NCI-H187 treated with DMSO at 0.1 percent for 48 hours (cell line): Measurements from ENCODE around the gene VDAC2.

Source experiments
- DNase-seq: peaks from one replicate; lab custom pipeline; 2025; lab: John Stamatoyannopoulos, UW

The VDAC2 gene

DNA sequence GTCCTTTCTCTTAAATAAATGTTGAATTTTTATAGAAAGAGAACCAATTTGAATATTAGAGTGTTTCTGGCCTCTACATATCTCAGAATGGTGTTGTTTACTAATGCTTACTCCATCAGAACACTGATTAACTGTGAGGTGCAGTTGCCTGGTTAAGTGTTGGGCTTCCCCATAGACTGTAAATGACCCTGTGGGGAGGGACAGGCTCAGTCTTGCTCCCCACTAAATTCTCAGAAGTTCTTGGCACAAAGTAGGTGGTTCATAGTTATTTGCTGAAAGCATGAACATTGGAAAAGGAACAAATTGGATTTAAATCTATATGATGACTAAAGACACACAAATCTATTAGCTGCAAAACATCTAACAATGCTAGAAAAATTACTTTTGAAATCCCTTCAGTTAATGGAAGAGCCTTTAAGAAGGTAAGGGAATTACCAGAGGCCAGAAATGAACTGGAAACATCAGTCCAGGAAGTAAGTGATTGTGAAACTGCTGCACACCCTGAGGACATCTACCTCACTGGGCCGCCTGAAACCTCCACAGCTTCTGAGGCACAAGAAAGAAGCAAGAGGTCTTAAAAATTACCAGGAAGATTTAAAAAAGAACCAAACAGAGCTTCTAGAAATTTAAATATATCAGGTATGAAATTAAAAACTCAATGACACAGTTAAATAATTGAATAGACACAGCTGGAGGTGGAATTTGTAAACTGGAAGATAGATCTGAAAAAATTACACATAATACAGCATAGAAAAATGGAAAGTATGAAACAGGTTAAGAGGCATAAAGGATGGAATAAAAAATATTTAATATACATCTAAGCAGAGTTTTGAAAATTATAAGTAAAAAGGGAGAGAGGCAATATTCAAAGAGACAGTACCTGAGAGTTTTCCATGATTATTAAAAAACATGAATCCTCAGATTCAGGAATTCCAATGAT lies 43.0 kb downstream of the VDAC2 start:
- DNase-seq = no peak

DNA sequence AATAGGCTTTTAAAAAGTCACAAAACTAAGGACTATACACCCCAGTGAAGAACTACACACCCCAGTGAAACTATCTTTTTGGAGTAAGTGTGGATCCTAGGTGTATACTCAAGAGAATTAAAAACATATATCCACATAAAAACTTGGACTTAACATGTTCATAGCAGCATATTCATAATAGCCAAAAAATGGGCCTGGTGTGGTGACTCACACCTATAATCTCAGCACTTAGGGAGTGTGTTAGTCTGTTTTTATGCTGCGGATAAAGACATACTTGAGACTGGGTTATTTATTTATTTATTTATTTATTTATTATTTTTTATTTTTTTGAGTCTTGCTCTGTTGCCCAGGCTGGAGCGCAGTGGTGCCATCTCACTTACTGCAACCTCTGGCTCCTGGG lies 44.1 kb downstream of the VDAC2 start:
- DNase-seq = no peak

DNA sequence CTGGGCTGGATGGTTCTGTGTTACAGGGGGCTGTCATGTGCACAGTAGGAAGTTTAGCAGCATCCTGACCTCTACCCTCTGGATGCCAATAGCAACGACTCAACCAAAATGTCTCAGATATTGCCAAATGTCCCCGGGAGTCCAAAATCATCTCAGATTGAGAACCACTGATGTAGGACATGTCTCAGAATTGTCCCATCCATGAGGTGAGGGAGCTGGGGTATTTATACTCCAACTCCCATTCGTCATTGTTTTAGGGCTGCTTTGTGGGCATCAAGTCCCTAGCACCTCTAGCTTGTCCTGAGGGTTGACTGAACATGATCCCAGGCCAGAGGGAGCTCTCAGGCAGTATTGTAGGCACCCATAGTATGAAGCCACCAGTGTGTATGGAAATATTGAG lies 50.4 kb downstream of the VDAC2 start:
- DNase-seq = no peak

DNA sequence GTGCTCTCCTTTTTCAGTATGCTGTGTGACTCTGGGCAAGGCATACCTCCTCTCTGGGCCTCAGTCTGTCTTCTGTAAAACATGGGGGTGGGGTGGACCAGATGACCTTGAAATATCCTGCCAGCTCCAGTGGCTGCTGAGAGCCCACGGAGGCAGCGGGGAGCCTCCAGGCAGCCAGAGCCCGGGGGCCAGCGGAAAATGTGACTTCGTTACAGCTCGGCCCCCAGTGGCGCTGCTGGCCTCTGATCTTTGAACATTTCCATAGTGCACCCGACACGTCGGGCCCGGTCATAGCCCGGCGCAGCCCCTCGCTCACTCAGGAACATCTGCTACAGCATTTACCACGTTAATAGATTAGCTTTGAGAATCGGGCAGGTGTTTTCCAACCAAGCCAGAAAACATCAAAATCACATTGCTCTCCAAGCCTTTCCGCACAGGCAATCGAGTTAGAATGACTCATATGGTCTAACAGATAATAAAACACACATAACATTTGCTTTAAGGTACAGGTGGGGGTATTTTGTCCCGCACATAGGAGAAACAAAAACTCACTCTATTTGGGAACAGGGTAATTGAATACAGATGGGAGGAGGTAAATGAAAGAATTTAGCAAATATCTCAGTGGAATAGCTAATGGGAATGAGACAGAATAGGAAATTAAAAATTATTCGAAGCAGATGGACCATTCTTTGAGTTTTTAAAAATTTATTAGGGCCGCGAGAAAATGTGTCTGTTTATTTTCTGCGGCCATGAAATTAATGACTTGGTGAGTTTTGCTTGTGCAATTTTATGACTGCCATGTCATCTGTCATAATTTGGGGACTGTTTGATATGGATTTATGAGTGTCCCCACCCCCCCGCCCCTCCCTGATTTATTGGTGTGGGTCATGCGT lies 51.5 kb downstream of the VDAC2 start:
- DNase-seq = no peak

DNA sequence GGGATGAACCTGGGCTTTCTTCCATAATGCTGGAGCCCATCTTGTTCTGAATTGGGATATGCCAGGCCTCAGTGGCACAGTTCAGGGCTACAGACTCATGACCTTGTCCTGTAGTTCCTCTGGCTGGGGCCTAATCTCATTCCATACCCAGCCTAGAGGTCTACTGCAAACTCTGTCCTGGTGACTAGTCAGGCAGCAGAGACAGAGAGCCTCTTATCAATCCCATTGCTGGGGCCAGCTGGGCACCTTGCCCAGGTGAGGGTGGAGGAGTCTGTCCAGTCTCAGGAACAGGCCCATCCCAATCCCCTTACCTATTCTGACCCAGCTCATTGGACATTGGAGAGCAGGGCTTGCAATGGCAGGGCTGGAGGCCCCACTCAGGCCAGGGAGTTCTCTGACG lies 53.2 kb downstream of the VDAC2 start:
- DNase-seq = no peak

DNA sequence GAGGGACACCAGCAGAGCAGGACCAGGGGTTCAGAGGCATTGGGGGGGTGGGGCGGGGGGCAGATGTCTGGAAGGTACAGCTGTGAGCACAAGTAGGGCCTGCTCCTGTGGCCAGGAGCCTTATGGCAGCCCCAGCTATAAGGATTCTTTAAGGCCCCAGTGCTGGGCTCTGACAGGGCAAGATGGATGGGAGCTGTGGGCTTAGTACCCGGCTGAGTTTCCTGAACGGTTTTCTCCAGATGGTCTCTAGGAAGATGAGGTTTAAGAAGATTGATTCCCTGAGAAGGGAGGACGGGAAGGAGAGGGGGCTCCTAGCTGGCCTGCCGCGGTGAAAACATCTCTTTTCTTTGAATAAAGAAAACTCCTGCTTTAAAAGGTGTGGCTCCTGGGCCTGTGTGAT lies 55.3 kb downstream of the VDAC2 start:
- DNase-seq = no peak

DNA sequence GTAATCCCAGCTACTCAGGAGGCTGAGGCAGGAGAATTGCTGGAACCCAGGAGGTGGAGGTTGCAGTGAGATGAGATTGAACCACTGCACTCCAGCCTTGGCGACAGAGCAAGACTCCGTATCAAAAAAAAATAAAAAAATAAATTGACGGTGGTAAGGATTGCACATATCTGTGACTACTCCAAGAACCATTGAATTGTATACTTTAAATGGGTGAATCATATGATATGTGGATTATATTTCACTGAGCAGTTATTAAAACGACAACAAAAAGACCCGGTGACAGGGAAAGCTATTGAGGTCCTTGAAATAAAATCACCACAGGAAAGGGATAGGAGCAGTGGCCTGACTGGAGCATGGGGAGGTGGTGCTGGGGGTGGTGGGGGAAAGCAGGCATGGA lies 56.3 kb downstream of the VDAC2 start:
- no peak for DNase-seq

DNA sequence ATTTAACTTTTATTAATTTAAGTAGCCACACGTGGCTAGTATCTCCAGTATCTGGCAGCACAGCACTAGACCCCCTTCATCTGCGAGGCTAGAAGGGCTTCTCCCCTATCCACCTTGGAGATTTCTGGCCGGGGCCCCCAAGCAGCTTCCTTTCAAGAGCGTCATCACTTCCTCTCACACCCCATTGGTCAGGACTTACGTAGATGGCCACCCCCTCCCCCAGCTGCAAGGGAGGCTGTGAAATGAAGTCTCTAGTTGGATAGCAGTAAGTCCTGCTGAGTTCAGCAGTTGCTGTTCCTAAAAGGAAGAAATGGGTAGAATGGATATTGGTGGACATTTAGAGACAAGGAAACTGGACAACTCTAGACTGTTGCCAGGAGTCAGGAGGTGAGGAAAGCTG lies 59.0 kb downstream of the VDAC2 start:
- no peak for DNase-seq

DNA sequence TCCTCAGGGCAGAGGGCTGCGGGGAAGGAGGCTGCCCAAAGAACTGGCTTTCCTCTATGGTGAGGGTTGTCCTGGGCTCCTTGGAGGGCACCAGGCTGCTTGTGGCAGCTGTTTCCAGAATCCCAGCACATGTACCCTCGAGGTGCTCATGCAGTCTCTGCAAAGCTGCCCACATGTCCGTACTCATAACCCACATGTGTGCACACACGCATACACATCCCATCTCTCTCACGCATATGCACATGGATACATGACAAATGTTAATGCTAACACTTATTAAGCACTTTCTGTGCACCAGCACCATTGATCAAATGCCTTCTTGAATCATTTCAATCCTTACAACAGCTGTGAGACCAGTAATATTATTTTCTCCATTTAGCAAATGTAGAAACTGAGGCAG lies 61.5 kb downstream of the VDAC2 start:
- DNase-seq = no peak

DNA sequence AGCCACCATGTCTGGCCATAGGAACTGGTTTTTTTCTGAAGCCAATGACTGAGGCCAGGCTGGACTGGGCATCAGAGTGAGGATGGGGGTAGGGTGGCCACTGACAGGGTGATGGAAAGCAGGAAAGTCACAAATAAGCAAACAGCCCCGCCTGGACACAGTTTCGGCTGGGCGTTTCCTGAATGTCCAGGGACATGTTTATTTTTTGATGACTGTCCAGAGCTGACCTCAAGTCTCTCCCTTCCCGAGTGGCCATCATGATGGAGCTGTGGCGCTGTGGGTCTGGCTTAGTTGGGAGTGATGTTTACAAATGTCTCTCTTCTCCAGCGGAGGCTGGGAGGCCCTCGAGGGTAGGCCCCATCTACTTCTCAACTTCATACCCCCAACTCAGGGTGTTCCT lies 62.3 kb downstream of the VDAC2 start:
- no peak for DNase-seq

DNA sequence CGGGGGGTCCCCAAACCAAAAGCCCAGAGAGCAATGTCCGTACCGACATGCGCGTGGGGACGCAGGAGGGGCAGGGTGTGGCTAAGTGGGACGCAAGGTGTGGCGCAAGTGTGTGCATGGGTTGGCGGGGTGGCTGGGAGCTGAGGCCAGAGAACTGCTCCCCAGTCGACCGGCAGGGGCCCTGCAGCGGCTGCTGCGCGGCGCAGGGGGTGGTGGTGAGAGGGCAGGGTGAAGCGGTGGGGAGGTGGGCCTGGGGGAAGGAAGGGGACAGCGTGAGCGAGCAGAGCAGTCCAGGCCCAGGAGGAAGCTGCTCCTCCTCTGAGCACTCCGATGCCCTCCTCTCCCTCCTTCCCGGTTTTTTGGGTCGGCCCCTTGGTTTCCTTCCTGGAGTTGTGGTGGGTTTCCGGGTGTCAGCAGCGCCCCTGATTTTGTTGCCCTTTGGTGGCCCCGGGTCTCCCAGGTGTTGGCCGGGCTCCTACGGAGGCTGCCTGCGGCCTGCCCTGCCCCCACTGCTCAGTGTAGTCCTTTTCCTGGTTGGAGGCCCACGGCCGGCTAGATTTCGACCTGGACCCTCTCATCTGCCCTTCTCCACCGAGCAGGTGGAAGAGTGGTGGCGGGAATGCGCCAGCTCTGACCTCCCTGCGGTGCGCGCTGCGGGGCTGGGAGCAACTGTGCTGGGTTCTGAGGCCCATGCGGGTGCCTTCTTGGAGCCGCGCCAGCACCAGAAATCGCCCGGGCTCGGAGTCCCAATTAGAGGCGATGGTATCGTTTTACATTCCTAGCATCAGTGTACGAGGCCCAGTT lies 65.7 kb downstream of the VDAC2 start:
- no peak for DNase-seq

DNA sequence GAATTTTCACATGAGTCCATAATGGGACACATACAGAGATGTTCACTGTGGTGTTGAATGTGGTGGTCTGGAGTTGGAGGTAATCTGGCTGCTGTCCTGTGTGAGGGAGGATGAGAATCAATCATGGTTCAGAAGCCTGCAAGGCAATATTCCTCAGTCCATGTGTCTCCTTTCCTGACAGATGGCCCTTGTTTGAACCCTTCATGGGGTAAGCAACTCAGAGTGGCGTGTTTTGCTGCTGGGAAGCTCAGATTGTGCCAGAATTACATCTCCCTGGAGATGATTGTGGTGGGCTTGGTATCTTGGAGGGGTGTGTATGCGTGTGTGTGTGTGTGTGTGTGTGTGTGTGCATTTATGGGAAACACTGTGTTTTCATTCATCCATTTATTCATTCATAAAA lies 69.6 kb downstream of the VDAC2 start:
- no peak for DNase-seq
